ENCODE measurements around the gene DAPK3.

Gene DAPK3

GRCh38 chr19:3919793-3920192 lies 51.1 kb downstream of the DAPK3 start:
- H3K9me3 Mint-ChIP-seq: peaks cover 31% of the 10 kb centered on the region
- peaks cover 15% of the 10 kb centered on the region for H3K27me3 Mint-ChIP-seq (ENCODE audit: low read depth, poor library complexity)
- no peaks in the 10 kb centered on the region for H3K4me1 Mint-ChIP-seq
- TF ChIP-seq CTCF (IDR thresholded peaks at IDR 0.05): no peak
- no peaks in the 10 kb centered on the region for H3K36me3 Mint-ChIP-seq (ENCODE audit: low read depth)
- no peak overlapping the region for H3K4me3 Mint-ChIP-seq
- no peak overlapping the region for H3K27ac Mint-ChIP-seq
- no peak for DNase-seq

GRCh38 chr19:3916033-3916432 lies 54.9 kb downstream of the DAPK3 start:
- H3K9me3 Mint-ChIP-seq: peaks cover 9% of the 10 kb centered on the region
- no peak overlapping the region for H3K27ac Mint-ChIP-seq
- no peak overlapping the region for H3K4me3 Mint-ChIP-seq
- H3K27me3 Mint-ChIP-seq (ENCODE audit: low read depth, poor library complexity): peaks cover 19% of the 10 kb centered on the region
- no peak for TF ChIP-seq CTCF (IDR thresholded peaks at IDR 0.05)
- no peaks in the 10 kb centered on the region for H3K4me1 Mint-ChIP-seq
- DNase-seq: no peak
- no peaks in the 10 kb centered on the region for H3K36me3 Mint-ChIP-seq (ENCODE audit: low read depth)

- H3K27me3 Mint-ChIP-seq (ENCODE audit: low read depth, poor library complexity): peaks cover 15% of the 10 kb centered on the region
- no peaks in the 10 kb centered on the region for H3K4me1 Mint-ChIP-seq
- no peak for DNase-seq
- H3K36me3 Mint-ChIP-seq (ENCODE audit: low read depth): no peaks in the 10 kb centered on the region
- H3K4me3 Mint-ChIP-seq: no peak overlapping the region
- H3K27ac Mint-ChIP-seq: no peak overlapping the region
- peaks cover 19% of the 10 kb centered on the region for H3K9me3 Mint-ChIP-seq
- no peak for TF ChIP-seq CTCF (IDR thresholded peaks at IDR 0.05)
Measured at GRCh38 chr19:3914199-3914598, 56.7 kb downstream of the DAPK3 start.

- no peaks in the 10 kb centered on the region for H3K36me3 Mint-ChIP-seq (ENCODE audit: low read depth)
- no peak for TF ChIP-seq CTCF (IDR thresholded peaks at IDR 0.05)
Measured at GRCh38 chr19:3910105-3910504, 60.8 kb downstream of the DAPK3 start.

More at GRCh38 chr19:3910105-3910504, 60.8 kb downstream of the DAPK3 start:
- Mint-ChIP-seq H3K4me1 (no peaks in the 10 kb centered on the region), H3K27me3 (ENCODE audit: low read depth, poor library complexity) (peaks cover 6% of the 10 kb centered on the region), H3K9me3 (peaks cover 16% of the 10 kb centered on the region), H3K27ac (no peak overlapping the region), H3K4me3 (no peak overlapping the region)
- DNase-seq: no peak
